Measurements from ENCODE around the gene VPS54.

Gene VPS54

DNA sequence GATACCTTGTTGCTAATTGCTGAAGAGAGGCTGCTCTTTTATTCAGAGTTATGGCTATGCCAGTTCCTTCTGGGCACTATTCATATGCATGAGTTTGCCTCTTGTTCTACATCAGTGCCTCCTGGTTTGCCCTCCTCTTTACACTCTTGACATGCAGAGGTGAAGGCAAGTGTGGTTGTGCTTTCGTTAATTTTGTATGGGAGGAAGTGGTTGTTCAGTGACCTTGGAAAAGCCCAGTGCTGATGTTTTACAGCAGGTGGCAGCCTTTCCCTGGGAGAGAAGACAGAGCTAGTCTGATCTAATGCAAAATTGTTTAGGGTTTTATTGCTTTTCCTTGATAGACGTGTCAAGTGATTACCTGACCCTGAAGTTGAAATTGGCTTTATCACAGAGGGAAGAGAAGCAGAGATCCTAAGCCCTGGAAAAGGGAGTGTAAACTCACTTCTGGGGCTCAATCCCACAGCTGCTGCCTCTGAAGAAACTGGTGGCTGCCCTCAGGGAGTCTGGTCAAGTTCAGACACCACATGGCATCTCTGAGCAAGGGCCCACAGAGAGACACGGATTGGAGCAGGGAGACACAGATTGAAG, 30.5 kb upstream of the VPS54 start:
- H3K27ac ChIP-seq, result no peak overlapping the region
- no peaks in the 10 kb centered on the region for H3K27me3 ChIP-seq
- no peaks in the 10 kb centered on the region for H3K36me3 ChIP-seq
- H3K4me3 ChIP-seq (ENCODE audit: low read depth in 1 of 2, low read length in 1 of 2), result no peak overlapping the region
- no peaks in the 10 kb centered on the region for H3K9me3 ChIP-seq
- H3K4me1 ChIP-seq (ENCODE audit: control insufficient read depth in 1 of 2, insufficient read depth in 1 of 2, low read depth in 1 of 2, low read length in 1 of 2), result peaks cover 16 to 18% of the 10 kb centered on the region in 2 experiments
- TF ChIP-seq, protein P1, sequence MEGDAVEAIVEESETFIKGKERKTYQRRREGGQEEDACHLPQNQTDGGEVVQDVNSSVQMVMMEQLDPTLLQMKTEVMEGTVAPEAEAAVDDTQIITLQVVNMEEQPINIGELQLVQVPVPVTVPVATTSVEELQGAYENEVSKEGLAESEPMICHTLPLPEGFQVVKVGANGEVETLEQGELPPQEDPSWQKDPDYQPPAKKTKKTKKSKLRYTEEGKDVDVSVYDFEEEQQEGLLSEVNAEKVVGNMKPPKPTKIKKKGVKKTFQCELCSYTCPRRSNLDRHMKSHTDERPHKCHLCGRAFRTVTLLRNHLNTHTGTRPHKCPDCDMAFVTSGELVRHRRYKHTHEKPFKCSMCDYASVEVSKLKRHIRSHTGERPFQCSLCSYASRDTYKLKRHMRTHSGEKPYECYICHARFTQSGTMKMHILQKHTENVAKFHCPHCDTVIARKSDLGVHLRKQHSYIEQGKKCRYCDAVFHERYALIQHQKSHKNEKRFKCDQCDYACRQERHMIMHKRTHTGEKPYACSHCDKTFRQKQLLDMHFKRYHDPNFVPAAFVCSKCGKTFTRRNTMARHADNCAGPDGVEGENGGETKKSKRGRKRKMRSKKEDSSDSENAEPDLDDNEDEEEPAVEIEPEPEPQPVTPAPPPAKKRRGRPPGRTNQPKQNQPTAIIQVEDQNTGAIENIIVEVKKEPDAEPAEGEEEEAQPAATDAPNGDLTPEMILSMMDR (IDR thresholded peaks at IDR 0.05), result peak; percentile 71

DNA sequence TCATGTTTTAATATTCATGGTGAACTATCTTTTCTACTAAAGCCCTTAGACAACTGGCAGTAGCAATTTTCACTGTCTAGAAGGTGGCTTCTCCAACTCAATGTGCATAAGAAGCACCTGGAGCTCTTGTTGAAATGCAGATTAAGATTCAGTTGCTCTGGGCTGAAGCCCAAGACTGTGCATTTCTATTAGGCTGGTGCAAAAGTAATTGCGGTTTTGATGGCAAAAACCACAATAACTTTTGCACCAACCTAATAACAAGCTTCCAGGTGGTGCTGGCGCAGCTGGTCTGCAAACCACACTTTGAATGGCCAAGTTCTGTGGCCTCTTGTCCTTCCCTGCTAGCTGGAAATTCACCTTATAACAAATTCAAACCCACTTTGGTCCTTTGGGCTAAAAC, 26.7 kb upstream of the VPS54 start:
- H3K27me3 ChIP-seq, result no peaks in the 10 kb centered on the region
- H3K36me3 ChIP-seq, result no peaks in the 10 kb centered on the region
- peaks cover 6 to 7% of the 10 kb centered on the region in 2 experiments for H3K4me1 ChIP-seq (ENCODE audit: control insufficient read depth in 1 of 2, insufficient read depth in 1 of 2, low read depth in 1 of 2, low read length in 1 of 2)
- TF ChIP-seq, protein P1 (IDR thresholded peaks at IDR 0.05), result no peak
- no peak overlapping the region for H3K27ac ChIP-seq
- no peak overlapping the region for H3K4me3 ChIP-seq (ENCODE audit: low read depth in 1 of 2, low read length in 1 of 2)
- H3K9me3 ChIP-seq, result no peaks in the 10 kb centered on the region

DNA sequence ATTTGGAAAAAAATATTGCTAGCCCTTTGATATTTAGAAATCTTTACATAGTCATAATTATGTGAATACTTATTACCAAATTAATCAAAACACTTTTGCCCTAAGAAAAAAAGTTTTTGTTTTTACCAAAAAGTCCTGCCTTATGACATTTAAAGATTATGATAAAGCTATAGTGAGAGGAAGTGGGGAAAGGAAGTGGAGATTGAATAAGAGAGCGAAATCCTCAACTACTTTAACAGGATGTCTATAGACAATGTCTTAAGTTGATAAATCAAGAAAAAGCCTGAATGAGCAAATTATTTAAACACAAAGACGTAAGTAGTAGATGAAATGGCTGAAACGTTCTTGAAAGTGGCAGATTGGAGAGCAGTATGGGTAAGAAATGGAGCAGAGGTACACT, 20.9 kb upstream of the VPS54 start:
- Histone ChIP-seq H3K9me3 (no peaks in the 10 kb centered on the region), H3K27ac (no peak overlapping the region), H3K27me3 (no peaks in the 10 kb centered on the region), H3K4me3 (ENCODE audit: low read depth in 1 of 2, low read length in 1 of 2) (no peak overlapping the region), H3K36me3 (no peaks in the 10 kb centered on the region), H3K4me1 (ENCODE audit: control insufficient read depth in 1 of 2, insufficient read depth in 1 of 2, low read depth in 1 of 2, low read length in 1 of 2) (peaks cover 0 to 5% of the 10 kb centered on the region in 2 experiments)
- TF ChIP-seq, protein P1 (IDR thresholded peaks at IDR 0.05), result no peak

DNA sequence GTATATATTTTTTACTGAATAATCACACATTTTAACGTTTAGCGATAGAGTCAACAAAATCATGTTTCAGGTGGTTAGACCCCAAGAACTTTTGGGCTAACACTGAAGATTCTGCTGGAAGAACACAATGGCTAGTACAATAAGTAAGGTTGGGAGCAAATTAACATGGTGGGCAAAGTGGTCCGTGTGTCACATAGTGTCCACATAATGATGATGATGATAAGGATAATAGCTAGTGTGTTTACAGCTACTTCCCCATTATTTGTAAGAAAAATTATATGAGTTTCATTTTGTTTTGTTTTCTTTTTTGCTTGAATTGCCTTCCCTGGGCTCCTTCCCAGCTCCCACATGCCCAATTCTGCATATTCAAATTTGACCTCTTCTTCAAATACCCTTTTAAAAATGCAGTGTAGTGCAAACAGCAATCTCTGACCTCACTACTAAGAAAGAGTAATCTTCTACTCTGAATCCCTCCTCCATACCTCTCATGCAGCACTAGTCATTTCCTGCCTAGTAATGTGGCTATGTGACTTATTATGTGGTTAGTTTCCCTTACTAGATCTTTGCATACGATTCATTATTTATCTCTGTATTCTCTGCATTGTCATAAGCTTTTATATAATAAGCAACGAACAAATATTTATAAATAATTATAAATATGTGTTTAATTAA, 16.9 kb upstream of the VPS54 start:
- H3K36me3 ChIP-seq, result no peaks in the 10 kb centered on the region
- no peak overlapping the region for H3K27ac ChIP-seq
- TF ChIP-seq, protein P1 (IDR thresholded peaks at IDR 0.05), result no peak
- H3K27me3 ChIP-seq, result no peaks in the 10 kb centered on the region
- peaks cover 0 to 5% of the 10 kb centered on the region in 2 experiments for H3K4me1 ChIP-seq (ENCODE audit: control insufficient read depth in 1 of 2, insufficient read depth in 1 of 2, low read depth in 1 of 2, low read length in 1 of 2)
- no peaks in the 10 kb centered on the region for H3K9me3 ChIP-seq
- no peak overlapping the region for H3K4me3 ChIP-seq (ENCODE audit: low read depth in 1 of 2, low read length in 1 of 2)

DNA sequence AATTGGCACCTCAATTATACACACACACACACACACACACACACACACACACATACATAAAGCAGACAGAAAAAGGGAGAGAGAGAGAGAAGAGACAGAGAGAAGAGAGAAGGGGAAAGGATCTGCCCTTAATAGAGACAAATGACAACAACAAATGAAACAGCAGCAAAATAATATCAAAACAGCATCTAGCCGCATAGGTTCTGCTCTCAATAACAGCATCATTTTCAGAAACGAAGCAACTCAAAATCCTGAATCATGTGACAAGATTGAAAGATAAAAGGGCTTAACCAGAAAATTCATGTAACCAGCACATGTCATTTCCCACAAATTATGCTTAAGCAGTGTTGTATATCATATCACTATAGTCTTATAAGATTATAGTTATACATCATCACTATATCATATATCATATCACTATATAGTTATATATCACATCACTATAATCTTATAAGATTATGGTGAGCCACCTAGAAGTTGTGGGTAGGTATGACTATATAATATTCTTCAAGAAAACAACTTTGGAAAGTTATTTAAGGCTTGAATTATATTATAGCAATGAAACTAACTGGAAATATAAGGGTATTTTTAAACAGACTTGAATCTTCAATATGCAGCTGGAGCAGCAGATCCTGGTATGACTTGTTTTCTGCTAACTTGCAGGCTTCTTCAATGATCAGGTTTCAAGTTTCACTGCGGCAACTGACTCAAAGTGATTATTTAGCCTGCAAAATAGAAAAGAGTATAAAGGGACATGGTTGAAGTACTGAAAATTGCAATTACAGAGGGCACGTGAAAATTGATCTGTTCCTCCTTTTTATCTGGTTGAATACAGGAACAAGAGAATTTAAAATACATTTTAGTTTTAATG, 16.1 kb upstream of the VPS54 start:
- no peaks in the 10 kb centered on the region for H3K27me3 ChIP-seq
- peaks cover 0 to 3% of the 10 kb centered on the region in 2 experiments for H3K4me1 ChIP-seq (ENCODE audit: control insufficient read depth in 1 of 2, insufficient read depth in 1 of 2, low read depth in 1 of 2, low read length in 1 of 2)
- no peak overlapping the region for H3K27ac ChIP-seq
- TF ChIP-seq, protein P1 (IDR thresholded peaks at IDR 0.05), result no peak
- H3K36me3 ChIP-seq, result no peaks in the 10 kb centered on the region
- H3K4me3 ChIP-seq (ENCODE audit: low read depth in 1 of 2, low read length in 1 of 2), result no peak overlapping the region
- H3K9me3 ChIP-seq, result no peaks in the 10 kb centered on the region

Data from neutrophil (primary cell).